H4 (cell line): ENCODE results near the gene EGFLAM. TPM values are rescaled to one million over a fixed set of nuclear protein-coding genes. Genes with fewer than 3 reads are reported as not detected.
A peak's percentile ranks its signal among the peaks of the same experiment; 100 is the strongest.
"Not testable (repeated sequence)": the region's sequence is repeated elsewhere in the genome, so short reads cannot be mapped to it uniquely, and the experiment has no call there.

ENCODE experiments used
- DNase-seq: peaks from one replicate; pipeline ENCODE4 v3.0.0-alpha.2; 2015; ENCODE audit warnings: low spot score
- total RNA-seq: library from RNA; depleted of rRNA; stranded (reverse); fragments of >200 nt; shearing (Covaris generic); gene quantifications from 2 replicates; pipeline ENCODE4 v1.2.3, GENCODE V29; 2014

Gene EGFLAM
- total RNA-seq, 1 experiment from 2014 or later: 1.1 TPM

- DNase-seq: no peak
These were observed 117.1 kb downstream of the EGFLAM start for GRCh38 chr5:38375423-38375822.

GRCh38 chr5:38376404-38376803 is 118.0 kb downstream of the EGFLAM start:
- DNase-seq: no peak

- no peak for DNase-seq
These were observed 120.2 kb downstream of the EGFLAM start for GRCh38 chr5:38378579-38378978.

- no peak for DNase-seq
These were observed 121.1 kb downstream of the EGFLAM start for GRCh38 chr5:38379350-38379937.

- no peak for DNase-seq
These were observed 122.2 kb downstream of the EGFLAM start for GRCh38 chr5:38380537-38380936.

GRCh38 chr5:38381361-38381760 is 123.0 kb downstream of the EGFLAM start:
- no peak for DNase-seq

- peak; percentile 88 for DNase-seq
These were observed 124.5 kb downstream of the EGFLAM start for GRCh38 chr5:38382898-38383297.

- no peak for DNase-seq
These were observed 125.3 kb downstream of the EGFLAM start for GRCh38 chr5:38383701-38384100.

GRCh38 chr5:38384396-38384795 is 126.0 kb downstream of the EGFLAM start:
- no peak for DNase-seq

GRCh38 chr5:38387161-38387560 is 128.8 kb downstream of the EGFLAM start:
- DNase-seq: no peak

GRCh38 chr5:38393636-38394035 is 135.3 kb downstream of the EGFLAM start:
- no peak for DNase-seq

- no peak for DNase-seq
These were observed 138.4 kb downstream of the EGFLAM start for GRCh38 chr5:38396766-38397165.

- no peak for DNase-seq
These were observed 142.0 kb downstream of the EGFLAM start for GRCh38 chr5:38400365-38400764.

- no peak for DNase-seq
These were observed 142.8 kb downstream of the EGFLAM start for GRCh38 chr5:38401145-38401544.

GRCh38 chr5:38403406-38403805 is 145.0 kb downstream of the EGFLAM start:
- no peak for DNase-seq

GRCh38 chr5:38403877-38404635 is 145.7 kb downstream of the EGFLAM start:
- no peak for DNase-seq

- DNase-seq: no peak
These were observed 146.4 kb downstream of the EGFLAM start for GRCh38 chr5:38404667-38405276.

GRCh38 chr5:38408446-38409198 is 150.3 kb downstream of the EGFLAM start:
- no peak for DNase-seq

- no peak for DNase-seq
These were observed 152.1 kb downstream of the EGFLAM start for GRCh38 chr5:38410304-38410990.

- no peak for DNase-seq
These were observed 155.3 kb downstream of the EGFLAM start for GRCh38 chr5:38413696-38414095.

- DNase-seq: no peak
These were observed 156.0 kb downstream of the EGFLAM start for GRCh38 chr5:38414348-38414747.

- not testable (repeated sequence) for DNase-seq
These were observed 157.4 kb downstream of the EGFLAM start for GRCh38 chr5:38415772-38416171.
